Osteocyte (in vitro differentiated cells): ENCODE data around the gene FOXJ3. TPM values are rescaled to one million over a fixed set of nuclear protein-coding genes. Genes with fewer than 3 reads are reported as not detected.

ENCODE experiments used
- DNase-seq: peaks from one replicate; pipeline ENCODE4 v3.0.0; 2021; ENCODE audit warnings: mixed read lengths; ENCODE audit not compliant: unreplicated experiment; ENCODE audit errors: extremely low spot score
- H3K27ac Mint-ChIP-seq: one replicate; pipeline ENCODE4 v1.8.0; 2021; ENCODE audit warnings: mild to moderate bottlenecking, mixed read lengths; ENCODE audit not compliant: unreplicated experiment
- H3K27me3 Mint-ChIP-seq: one replicate; pipeline ENCODE4 v1.8.0; 2021; ENCODE audit warnings: mixed read lengths; ENCODE audit not compliant: unreplicated experiment
- H3K36me3 Mint-ChIP-seq: one replicate; pipeline ENCODE4 v1.8.0; 2021; ENCODE audit warnings: mixed read lengths; ENCODE audit not compliant: unreplicated experiment
- H3K4me1 Mint-ChIP-seq: one replicate; pipeline ENCODE4 v1.8.0; 2021; ENCODE audit warnings: mixed read lengths; ENCODE audit not compliant: unreplicated experiment
- H3K4me3 Mint-ChIP-seq: one replicate; pipeline ENCODE4 v1.8.0; 2021; ENCODE audit warnings: mild to moderate bottlenecking, moderate library complexity, mixed read lengths; ENCODE audit not compliant: unreplicated experiment
- H3K9me3 Mint-ChIP-seq: one replicate; pipeline ENCODE4 v1.8.0; 2021; ENCODE audit warnings: mixed read lengths; ENCODE audit not compliant: unreplicated experiment
- CTCF ChIP-seq: fragments of 200-600 bp; sonication (generic); IDR thresholded peaks from 2 replicates; pipeline ENCODE4 v1.5.0; 2021; ENCODE audit warnings: antibody characterized with exemption, mild to moderate bottlenecking, moderate library complexity
- total RNA-seq: library from RNA; stranded (reverse); gene quantifications from 2 replicates; pipeline ENCODE4 v1.2.1, GENCODE V29; 2021

Gene FOXJ3
- total RNA-seq, 1 donor from 2014 or later = 34.6 TPM

- no peak for TF ChIP-seq CTCF
- Mint-ChIP-seq H3K36me3 (peaks cover 3% of the 10 kb centered on the region), H3K9me3 (no peaks in the 10 kb centered on the region), H3K4me1 (peaks cover 72% of the 10 kb centered on the region), H3K4me3 (no peak overlapping the region), H3K27ac (peak overlapping the region; percentile 81), H3K27me3 (no peaks in the 10 kb centered on the region)
- no peak for DNase-seq
Measured at GRCh38 chr1:42318601-42319000, 16.4 kb downstream of the FOXJ3 start.

GRCh38 chr1:42317308-42317707 lies 17.7 kb downstream of the FOXJ3 start:
- Mint-ChIP-seq H3K27me3 (no peaks in the 10 kb centered on the region), H3K36me3 (peaks cover 3% of the 10 kb centered on the region), H3K9me3 (no peaks in the 10 kb centered on the region), H3K27ac (no peak overlapping the region), H3K4me3 (no peak overlapping the region), H3K4me1 (peaks cover 66% of the 10 kb centered on the region)
- no peak for TF ChIP-seq CTCF
- DNase-seq = no peak

GRCh38 chr1:42316292-42316691 lies 18.7 kb downstream of the FOXJ3 start:
- Mint-ChIP-seq H3K36me3 (no peaks in the 10 kb centered on the region), H3K4me1 (peaks cover 60% of the 10 kb centered on the region), H3K27me3 (no peaks in the 10 kb centered on the region), H3K4me3 (no peak overlapping the region), H3K27ac (no peak overlapping the region), H3K9me3 (no peaks in the 10 kb centered on the region)
- DNase-seq = no peak
- TF ChIP-seq CTCF = no peak

GRCh38 chr1:42315500-42315899 lies 19.5 kb downstream of the FOXJ3 start:
- H3K27me3 Mint-ChIP-seq = no peaks in the 10 kb centered on the region
- H3K4me3 Mint-ChIP-seq = no peak overlapping the region
- TF ChIP-seq CTCF = no peak
- no peak for DNase-seq
- H3K27ac Mint-ChIP-seq = no peak overlapping the region
- no peaks in the 10 kb centered on the region for H3K9me3 Mint-ChIP-seq
- H3K4me1 Mint-ChIP-seq = peaks cover 56% of the 10 kb centered on the region
- H3K36me3 Mint-ChIP-seq = no peaks in the 10 kb centered on the region

- Mint-ChIP-seq H3K27me3 (no peaks in the 10 kb centered on the region), H3K36me3 (peaks cover 5% of the 10 kb centered on the region), H3K27ac (no peak overlapping the region), H3K4me3 (no peak overlapping the region), H3K9me3 (no peaks in the 10 kb centered on the region), H3K4me1 (peaks cover 41% of the 10 kb centered on the region)
- DNase-seq = no peak
- no peak for TF ChIP-seq CTCF
Measured at GRCh38 chr1:42313970-42314369, 21.1 kb downstream of the FOXJ3 start.
